Forelimb muscle (tissue), 1 donor: ENCODE data around the gene EHD2. TPM values are rescaled to one million over a fixed set of nuclear protein-coding genes. Genes with fewer than 3 reads are reported as not detected.
A peak's percentile ranks its signal among the peaks of the same experiment; 100 is the strongest.

Source experiments
- DNase-seq: peaks from one replicate; pipeline ENCODE4 v3.0.0-alpha.2; 2013; ENCODE audit warnings: low read depth
- polyA plus RNA-seq: library from polyadenylated mRNA; unstranded; fragments of 120-200 nt; gene quantifications from one replicate; pipeline ENCODE4 v1.2.1, GENCODE V29; 2013; ENCODE audit not compliant: insufficient read length

EHD2 gene
- polyA plus RNA-seq, 1 donor: 91.5 TPM

DNA sequence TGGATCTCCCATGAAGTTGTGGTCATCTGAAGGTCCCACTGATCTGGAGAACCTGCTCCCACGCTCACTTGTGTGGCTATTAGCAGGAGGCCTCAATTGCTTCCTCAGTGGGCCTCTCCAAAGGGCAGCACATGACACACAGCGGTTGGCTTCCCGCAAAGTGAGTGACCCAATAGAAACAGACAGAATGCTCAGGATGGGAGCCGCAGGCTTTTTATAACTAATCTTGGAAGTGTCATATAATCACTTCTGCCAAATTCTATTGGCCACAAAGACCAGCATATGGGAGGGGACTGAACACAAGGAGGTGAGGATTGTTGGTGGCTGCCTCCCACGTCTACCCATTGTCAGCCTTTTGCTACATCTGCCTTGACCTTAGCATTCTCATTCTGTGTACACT, 22.1 kb upstream of the EHD2 start:
- no peak for DNase-seq

GRCh38 chr19:47691782-47692181, 21.4 kb upstream of the EHD2 start:
- DNase-seq: no peak

DNA sequence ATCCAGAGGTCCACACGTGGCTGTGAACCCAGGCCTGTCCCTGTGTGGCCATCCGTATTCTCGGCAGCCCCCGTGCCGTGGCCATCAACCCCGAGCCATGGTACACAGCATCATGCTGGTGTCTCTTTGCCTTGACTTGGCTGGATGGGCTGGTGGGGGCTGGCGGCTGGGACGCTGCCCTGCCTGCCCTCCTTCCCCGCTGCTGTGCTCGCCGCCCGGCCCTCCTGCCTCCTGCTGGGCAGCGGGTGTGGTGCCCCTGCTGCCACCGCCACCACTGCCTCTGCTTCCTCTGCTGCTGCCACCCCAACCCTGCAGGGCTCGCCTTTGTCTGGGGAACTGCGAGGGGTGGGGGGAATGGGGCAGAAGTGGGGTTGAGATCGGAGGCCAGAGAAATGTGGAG, 19.7 kb upstream of the EHD2 start:
- DNase-seq: no peak

- no peak for DNase-seq
Observed at GRCh38 chr19:47693903-47694302, 19.3 kb upstream of the EHD2 start.

DNA sequence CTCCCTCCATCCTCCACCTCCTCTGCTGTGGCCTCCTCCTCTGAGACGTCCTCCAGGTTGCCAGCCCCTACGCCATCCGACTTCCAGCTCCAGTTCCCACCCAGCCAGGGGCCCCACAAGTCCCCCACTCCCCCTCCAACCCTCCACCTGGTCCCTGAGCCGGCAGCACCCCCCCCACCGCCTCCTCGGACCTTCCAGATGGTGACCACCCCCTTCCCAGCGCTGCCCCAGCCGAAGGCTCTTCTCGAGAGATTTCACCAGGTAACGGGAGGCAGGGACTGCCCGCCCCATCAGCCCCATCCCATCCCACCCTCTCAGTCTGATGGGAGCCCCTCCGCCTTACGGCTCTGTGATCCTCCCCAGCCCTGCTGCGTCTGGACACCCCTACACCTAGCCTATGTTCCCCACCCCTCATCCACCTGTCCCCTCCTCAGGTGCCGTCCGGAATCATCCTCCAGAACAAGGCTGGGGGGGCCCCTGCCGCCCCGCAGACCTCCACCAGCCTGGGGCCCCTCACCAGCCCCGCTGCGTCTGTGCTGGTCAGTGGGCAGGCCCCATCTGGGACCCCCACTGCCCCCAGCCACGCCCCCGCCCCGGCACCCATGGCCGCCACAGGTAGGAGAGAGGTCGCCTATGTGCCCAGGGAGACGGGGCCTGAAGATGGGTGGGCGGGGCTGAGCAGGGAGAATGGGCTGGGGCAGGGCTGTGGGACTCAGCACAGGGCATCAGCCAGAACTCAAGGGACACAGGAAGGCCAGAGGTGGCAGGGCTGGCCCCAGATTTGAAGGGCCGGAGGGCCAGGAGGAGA, 18.6 kb upstream of the EHD2 start:
- DNase-seq: no peak

DNA sequence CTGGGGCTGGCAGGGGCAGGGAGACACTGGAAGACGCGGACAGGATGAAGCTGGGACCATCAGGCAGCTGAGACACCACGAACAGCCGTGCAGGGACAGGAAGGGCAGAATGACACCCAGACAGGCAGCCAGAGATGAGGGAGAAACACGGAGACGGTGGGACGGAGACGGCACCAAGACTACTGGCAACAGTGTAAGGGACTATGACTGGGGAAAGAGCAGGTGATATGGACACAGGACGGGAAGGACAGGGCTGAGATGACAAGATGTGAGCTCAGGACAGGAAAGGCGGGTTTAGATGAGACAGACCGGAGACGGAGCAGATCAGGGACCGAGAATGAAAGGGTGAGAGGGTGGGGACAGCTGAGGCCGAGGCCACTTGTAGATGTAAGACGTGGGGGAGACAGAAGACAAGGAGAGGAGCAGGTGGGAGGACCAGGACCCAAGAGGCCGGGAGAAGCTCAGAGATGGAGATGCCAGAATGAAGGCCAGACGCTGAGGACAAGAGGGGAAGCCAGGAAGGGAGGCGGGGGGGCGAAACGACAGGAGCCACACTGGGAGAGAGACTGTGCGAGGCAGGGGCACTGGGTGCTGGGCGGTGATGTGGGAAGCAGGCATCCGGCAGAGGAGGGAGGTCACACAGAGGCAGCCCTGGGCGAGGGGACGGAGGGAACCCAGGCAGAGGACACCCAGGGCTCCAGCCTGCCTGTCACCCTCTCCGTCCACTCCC, 17.5 kb upstream of the EHD2 start:
- DNase-seq: no peak

DNA sequence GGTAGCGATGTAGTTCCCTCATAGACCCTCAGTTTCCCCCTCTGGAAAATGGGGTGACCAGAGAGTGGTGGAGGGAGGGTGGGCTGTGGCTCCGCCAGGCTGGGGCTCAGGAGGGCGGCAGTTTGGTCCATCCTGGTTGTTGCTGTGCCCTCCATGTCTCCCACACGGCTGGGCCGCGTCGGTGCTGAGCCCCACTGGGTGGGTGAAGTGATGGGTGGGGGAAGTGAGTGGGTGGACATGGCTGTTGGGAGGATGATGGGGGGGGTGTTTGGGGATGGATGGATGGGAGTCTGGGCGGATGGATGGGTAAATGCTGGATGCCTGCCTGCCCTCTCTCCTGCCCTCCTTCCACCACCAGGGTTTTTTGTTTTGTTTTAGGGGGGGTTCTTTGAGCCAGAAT, 16.6 kb upstream of the EHD2 start:
- no peak for DNase-seq

- peak; percentile 49 for DNase-seq
Observed at GRCh38 chr19:47697863-47698609, 15.2 kb upstream of the EHD2 start.

DNA sequence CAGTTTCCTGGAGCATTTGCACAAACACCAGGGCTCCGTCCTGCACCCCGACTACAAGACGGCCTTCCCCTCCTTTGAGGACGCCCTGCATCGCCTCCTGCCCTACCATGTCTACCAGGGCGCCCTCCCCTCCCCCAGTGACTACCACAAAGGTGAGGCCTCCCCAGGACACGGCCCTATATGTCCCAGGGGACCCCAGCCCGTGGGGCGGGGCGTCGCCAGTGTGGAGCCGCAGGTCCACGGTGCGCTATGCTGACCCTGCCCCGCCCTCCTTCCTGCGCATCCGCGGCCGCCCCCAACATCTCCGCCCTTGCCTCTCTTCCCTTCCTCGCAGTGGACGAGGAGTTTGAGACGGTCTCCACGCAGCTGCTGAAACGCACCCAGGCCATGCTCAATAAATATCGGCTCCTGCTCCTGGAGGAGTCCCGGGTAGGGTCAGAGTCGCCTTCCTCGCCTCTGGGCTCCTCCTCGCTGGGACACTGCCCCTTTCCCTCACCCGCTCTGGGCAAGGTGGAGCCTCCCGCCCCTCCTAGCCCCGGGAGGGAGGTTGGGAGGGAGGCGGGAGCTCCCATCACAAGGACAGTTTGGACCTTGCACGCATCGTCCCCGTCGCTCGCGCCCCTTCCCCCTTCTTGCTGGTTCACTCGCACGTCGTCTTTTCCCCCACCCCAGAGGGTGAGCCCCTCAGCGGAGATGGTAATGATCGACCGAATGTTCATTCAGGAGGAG, 14.4 kb upstream of the EHD2 start:
- no peak for DNase-seq

DNA sequence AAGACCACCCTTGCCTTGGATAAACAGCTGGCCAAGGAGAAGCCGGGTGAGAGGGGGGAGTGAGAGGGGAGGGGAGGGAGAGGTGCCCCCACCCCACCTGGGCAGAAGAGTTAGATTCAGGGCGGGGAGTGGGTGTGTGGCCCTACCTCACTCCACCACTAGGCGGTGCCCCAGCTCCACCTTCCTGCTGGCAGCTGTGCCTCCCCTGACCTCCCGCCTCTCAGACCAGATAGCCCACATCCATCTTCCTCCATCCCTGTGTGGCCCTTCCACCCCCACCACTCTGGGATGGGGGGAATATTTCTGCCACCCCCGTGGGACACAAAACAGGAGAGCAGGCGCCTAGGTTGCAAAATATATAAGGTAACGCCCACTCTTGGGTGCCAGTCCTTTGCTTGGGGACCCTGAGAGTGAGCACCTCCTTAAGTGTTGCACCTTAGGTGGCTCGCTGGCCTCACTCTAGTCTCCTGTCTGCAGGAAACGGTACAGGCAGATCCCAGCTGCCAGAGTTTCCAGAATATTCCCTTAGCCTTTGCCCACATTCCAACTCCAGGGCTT, 13.8 kb upstream of the EHD2 start:
- no peak for DNase-seq

DNA sequence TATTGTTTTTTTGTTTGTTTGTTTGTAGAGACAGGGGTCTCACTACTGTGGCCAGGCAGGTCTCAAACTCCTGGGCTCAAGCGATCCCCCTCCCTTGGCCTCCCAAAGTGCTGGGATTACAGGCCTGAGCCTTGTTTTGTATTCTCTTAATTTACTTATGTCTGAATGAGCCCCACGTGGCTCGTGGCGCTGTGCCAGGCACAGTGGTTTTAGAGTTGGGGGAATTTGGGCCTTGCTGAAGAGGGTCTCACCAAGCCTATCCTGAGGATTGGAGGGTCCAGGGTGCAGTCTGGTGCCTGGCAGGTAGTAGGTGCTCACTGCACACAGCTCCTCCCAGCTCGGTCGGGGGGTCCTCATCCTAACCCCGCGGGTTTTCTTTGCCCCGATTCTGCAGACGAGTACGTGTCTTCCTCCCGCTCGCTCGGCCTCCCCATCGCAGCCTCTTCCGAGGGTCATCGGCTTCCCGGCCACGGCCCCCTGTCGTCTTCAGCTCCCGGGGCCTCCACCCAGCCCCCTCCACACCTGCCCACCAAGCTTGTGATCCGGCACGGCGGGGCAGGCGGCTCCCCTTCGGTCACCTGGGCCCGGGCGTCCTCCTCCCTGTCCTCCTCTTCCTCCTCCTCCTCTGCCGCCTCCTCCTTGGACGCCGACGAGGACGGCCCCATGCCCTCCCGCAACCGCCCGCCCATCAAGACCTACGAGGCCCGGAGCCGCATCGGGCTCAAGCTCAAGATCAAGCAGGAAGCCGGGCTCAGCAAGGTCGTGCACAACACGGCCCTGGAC, 12.1 kb upstream of the EHD2 start:
- DNase-seq: no peak

DNA sequence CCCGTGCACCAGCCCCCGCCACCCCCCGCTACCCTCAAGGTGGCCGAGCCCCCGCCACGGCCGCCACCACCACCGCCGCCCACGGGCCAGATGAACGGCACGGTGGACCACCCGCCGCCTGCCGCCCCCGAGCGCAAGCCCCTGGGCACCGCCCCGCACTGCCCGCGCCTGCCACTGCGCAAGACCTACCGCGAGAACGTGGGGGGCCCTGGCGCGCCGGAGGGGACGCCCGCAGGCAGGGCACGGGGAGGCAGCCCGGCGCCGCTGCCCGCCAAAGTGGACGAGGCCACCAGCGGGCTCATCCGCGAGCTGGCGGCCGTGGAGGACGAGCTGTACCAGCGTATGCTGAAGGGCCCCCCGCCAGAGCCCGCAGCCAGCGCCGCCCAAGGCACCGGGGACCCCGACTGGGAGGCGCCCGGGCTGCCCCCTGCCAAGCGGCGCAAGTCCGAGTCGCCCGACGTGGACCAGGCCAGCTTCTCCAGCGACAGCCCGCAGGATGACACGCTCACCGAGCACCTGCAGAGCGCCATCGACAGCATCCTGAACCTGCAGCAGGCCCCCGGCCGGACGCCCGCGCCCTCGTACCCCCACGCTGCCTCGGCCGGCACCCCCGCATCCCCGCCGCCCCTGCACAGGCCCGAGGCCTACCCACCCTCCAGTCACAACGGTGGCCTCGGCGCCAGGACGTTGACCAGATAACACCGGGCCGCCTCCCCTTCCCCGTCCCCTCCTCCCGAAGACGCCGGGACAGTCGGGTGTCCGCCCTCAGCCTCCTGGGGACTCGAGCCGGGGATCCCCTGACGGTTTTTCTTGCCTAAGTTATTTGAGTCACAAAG, 11.3 kb upstream of the EHD2 start:
- no peak for DNase-seq

- DNase-seq: no peak
Observed at GRCh38 chr19:47702671-47703070, 10.6 kb upstream of the EHD2 start.

- no peak for DNase-seq
Observed at GRCh38 chr19:47703301-47703700, 9.9 kb upstream of the EHD2 start.

GRCh38 chr19:47704024-47704423, 9.2 kb upstream of the EHD2 start:
- DNase-seq: no peak

DNA sequence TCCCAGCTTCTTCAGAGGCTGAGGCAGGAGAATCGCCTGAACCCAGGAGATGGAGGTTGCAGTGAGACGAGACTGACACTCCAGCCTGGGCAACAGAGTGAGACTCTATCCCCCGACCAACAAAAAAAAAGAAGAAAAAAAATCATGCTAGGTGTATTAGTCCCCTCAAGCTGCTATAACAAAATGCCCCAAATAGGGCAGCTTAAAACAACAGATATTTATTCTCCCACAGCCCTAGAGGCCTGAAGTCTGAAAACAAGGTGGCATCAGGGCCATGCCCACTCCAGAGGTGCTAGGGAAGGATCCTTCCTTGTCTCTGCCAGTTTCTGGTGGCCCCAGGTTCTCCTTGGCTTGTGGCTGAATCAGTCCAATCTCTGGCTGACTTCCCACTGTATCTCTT, 8.6 kb upstream of the EHD2 start:
- no peak for DNase-seq

DNA sequence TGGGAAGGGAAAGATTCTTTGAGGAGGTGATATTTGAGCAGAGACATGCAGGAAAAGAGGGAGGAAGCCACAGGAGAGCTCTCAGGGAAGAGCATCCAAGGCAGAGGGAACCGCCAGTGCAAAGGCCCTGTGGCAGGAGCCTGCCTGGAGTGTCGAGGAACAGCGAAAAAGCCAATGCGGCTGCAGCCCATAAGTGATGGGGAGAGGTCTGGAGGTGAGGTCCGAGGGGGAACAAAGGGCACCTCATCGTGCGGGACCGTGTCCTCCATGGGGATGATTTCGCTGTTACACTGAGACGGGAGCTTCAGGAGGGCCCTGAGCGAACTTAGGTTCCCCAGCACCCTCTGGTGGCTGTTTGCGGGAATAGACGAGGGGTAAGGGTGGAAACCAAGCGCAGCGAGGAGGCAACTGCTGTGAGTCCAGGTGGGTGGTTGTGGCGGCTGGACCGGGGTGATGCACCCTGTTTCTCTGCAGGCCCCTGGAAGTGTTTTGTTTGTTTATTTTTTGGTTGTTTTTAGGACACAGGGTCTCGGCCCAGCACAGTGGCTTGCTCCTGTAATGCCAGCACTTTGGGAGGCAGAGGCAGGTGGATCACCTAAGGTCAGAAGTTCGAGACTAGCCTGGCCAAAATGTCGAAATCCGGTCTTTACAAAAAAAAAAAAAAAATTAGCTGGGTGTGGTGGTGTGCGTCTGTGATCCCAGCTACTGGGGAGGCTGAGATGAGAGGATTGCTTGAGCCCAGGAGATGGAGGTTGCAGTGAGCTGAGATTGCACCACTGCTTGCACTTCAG, 5.9 kb upstream of the EHD2 start:
- no peak for DNase-seq

- no peak for DNase-seq
Observed at GRCh38 chr19:47711652-47712242, 1.5 kb upstream of the EHD2 start.

- no peak for DNase-seq
Observed at GRCh38 chr19:47714339-47714738, 1.1 kb downstream of the EHD2 start.
